Measurements from ENCODE around the gene SEPHS1.
"Not testable (repeated sequence)": the region's sequence is repeated elsewhere in the genome, so short reads cannot be mapped to it uniquely, and the experiment has no call there.

SEPHS1 gene

GRCh38 chr10:13360587-13360986 lies 12.5 kb upstream of the SEPHS1 start:
- DNase-seq, result no peak

DNA sequence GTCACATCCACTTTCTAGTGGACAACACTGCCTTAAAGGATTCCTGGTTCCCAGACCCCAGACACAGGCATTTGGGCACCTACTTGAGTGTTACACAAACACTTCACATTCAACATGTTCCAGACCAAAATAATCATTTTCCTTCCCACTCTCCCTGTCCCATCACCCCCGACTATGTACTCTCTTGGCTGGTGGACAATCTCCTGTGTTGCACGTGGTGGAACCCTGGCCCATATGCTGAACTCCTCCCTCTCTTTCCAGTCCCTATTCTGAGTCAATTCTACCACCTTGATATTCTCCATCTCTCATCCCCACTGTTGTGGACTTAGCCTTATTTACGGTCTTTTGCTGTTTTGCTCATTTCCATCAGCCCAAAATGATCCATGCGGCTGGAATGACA lies 8.3 kb upstream of the SEPHS1 start:
- no peak for DNase-seq

DNA sequence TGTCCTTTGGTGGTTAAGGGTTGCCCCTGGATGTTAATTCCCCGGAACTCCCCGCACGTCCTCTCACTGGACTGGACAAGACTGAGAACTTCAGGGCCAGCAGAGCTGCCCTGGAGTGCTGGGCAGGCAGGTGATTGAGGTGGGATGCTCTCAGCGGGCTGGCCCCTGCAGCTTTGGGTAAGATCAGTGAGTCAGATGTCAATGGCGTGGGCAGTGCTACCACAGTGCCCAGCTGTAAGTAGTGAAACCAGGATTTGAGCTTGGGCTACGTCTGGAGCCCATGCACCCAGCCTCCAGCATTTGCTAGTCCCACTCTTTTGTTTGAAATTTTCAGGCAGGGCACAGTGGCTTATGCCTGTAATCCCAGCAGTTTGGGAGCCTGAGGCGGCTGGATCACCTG lies 6.7 kb upstream of the SEPHS1 start:
- DNase-seq, result no peak

- DNase-seq, result no peak
These were observed 4.4 kb upstream of the SEPHS1 start for GRCh38 chr10:13352519-13352918.

- DNase-seq, result no peak
These were observed 3.3 kb upstream of the SEPHS1 start for GRCh38 chr10:13351340-13351915.

GRCh38 chr10:13349463-13350274 lies 1.6 kb upstream of the SEPHS1 start:
- DNase-seq, result no peak

DNA sequence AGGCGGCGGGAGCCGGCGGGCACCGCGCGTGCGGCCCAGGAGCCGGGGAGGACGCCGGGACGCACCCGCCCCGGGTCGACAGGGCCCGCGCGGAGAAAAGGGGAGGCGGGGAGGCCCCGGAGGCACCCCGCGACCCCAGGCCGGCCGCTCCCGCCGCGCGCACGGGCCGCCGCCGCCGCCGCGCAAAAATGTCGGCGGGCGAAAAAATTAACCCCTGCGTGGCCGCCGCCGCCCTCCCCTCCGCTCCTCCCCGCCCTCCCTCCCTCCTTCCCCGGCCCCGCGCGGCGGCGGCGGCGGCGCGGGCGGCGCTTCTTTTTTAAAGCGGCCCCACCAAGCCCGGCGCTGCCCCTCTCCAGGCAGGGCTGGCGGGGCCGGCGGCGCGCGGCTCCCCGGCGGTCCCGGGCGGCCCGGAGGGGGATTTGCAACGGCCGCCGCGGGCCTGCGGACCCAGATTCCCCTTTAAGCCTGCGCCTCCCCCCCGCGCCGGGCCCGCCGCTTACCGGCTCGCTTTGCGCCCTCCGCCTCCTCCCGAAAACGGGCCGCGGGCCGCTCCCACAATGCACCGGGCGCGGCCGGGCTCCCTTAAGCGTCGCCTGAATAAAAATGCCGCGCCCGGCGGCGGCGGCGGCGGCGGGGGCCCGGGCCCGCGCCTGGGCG lies 465 bp downstream of the SEPHS1 start:
- DNase-seq, result peak; percentile 77

DNA sequence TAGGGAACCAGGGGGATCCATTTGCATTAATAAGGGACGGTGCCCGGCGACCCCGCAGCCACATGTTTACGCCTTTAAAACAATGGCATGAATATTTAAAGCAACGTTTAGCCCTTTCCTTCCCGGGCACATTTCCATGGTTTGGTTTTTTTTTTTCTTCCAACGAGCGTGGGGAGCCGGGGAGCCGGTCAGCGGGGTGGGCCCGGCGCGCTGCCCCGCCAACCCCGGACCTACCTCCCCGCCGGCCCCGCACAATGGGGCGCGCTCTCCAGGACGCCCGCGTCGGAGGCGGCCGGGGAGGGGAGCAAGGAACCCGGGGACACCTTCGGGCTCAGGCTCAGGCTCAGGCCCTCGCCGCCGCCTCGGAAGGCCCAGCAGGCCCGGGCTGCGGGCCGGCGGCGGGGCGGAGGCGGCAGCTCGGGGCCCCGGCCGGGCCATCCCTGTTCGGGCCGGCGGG lies 1.0 kb downstream of the SEPHS1 start:
- no peak for DNase-seq

- DNase-seq, result no peak
These were observed 1.6 kb downstream of the SEPHS1 start for GRCh38 chr10:13346283-13347042.

DNA sequence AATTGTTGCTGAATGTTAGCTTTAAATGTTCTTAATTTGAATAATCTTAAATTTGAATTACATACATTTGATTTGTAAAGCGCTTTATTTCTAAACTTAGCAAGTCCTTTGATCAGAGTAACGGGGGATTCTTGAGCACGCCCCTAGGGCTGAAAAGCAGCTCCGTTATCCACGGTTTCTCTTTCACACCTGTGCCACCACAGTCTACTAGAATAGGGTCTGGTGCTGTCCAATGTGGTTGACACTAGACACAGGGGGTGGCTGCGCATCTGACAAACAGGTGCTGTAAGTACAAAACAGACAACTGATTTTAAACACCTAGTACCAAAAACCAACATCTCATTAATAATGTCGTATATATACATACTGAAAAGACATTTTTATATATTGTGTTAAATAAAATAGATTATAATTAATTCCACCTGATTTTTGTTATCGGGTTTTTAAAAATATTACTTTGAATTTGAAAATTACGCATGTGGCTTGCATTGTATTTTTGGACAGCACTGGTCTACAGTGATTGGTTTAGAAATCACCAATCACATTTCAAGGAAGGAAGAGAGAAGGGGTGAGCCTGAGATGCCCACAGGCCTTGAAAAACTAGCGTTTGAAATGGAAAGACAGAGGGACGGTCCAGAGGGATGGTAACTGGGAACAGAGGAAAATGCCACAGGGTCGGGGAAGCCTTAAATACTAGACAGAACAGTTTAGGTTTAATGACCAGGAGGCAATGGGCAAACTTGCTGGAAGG lies 7.3 kb downstream of the SEPHS1 start:
- no peak for DNase-seq

- no peak for DNase-seq
These were observed 8.0 kb downstream of the SEPHS1 start for GRCh38 chr10:13340068-13340467.

DNA sequence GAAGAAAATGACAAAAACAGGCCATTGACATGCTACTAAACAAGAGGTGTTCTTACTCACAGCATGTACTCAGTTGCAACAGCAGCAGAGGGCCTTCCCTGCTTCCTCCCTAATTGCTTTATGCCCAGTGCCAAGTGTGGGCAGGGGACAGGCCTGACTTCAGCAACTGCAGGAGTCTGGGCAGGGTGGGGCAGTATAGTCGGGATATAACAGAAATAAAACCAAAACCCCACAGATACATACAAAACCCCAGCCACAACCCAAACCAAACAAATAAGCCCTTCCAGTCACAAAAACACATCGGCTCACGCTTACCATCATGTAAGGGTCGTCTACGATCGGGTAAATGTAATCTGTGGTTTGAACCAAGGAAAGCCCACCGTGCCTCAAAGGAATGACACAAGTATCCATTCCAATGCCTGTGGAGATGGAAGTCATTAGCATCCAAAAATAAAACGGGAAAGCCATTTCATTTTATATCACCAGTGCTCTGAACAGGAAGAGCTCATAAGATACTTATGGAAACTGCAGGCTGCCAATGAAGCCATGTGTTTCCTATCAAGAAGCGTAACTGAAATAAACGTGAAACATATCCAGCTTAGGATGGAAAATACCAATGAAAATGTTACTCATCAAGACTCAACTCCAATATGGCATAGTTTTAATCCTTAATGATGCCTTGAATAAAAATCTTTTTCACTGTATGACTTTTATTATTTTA lies 9.5 kb downstream of the SEPHS1 start:
- DNase-seq, result no peak

DNA sequence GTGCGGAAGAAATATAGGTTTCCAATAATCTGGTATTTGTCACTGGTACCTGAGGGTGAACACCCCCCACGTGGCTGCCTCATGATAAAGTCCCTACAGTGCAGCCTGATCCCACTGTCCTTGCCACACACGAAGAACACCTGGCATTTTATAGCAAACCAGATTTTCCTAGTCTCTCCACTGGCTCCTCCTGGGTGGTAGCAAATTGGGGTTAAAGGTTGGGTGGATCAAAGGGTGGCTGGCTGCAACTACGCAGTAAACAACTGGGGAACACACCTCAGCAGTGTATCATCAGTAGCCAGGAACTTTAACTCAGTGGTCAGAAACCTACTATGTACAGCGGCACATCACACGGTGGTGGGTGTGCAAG lies 10.3 kb downstream of the SEPHS1 start:
- DNase-seq, result no peak

GRCh38 chr10:13337128-13337826 lies 10.8 kb downstream of the SEPHS1 start:
- no peak for DNase-seq

DNA sequence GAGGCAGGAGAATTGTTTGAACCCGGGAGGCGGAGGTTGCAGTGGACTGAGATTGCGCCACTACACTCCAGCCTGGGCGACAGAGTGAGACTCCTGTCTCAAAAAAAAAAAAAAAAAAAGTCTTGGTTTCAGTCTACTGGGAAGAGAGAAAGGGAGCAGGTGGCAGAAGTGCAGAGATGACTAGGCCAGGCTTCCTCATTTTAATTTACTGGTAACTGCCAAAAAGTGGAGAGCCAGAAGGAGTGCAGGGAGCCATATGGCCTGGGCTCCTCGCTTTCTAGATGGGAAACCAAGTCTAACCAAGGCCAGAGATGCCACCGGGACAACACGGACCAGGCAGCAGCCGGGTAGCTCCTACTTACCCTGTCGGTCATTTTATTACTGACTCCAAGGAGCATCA lies 12.2 kb downstream of the SEPHS1 start:
- DNase-seq, result no peak

- DNase-seq, result no peak
These were observed 13.5 kb downstream of the SEPHS1 start for GRCh38 chr10:13334556-13334955.

- DNase-seq, result no peak
These were observed 16.4 kb downstream of the SEPHS1 start for GRCh38 chr10:13331646-13332045.

- not testable (repeated sequence) for DNase-seq
These were observed 17.1 kb downstream of the SEPHS1 start for GRCh38 chr10:13330980-13331379.

- no peak for DNase-seq
These were observed 18.5 kb downstream of the SEPHS1 start for GRCh38 chr10:13329565-13329964.

GRCh38 chr10:13328613-13329012 lies 19.5 kb downstream of the SEPHS1 start:
- no peak for DNase-seq

- no peak for DNase-seq
These were observed 20.0 kb downstream of the SEPHS1 start for GRCh38 chr10:13328126-13328525.
